HuH-7 (cell line): ENCODE measurements around the gene WDR64.

Experiments
- DNase-seq: peaks from one replicate; pipeline ENCODE4 v3.0.0; 2011; ENCODE audit warnings: low spot score

The WDR64 gene

GRCh38 chr1:241738284-241739078 is 86.4 kb downstream of the WDR64 start:
- DNase-seq, result no peak

- no peak for DNase-seq
Observed at GRCh38 chr1:241742084-241742483, 90.0 kb downstream of the WDR64 start.

DNA sequence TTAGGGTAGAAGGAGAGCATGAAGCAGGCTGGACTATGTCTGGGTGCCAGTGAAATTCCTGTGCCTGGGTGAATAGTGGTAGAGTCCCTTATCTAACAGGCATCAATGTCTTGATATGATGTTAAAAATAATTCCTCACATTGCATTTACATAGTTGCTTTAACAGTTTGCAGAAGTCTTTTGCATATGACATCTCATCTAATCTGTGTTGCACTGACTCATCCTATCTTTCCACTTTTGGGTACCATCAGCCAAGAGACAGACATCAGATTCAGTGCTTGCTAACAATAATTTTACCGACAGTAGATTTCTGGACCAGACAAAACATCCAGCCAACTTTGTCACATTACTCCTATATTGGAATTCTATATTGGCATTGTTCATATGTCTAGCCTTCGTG is 92.5 kb downstream of the WDR64 start:
- DNase-seq, result no peak

GRCh38 chr1:241747992-241748391 is 95.9 kb downstream of the WDR64 start:
- DNase-seq, result no peak

GRCh38 chr1:241749041-241749944 is 97.2 kb downstream of the WDR64 start:
- DNase-seq, result no peak

DNA sequence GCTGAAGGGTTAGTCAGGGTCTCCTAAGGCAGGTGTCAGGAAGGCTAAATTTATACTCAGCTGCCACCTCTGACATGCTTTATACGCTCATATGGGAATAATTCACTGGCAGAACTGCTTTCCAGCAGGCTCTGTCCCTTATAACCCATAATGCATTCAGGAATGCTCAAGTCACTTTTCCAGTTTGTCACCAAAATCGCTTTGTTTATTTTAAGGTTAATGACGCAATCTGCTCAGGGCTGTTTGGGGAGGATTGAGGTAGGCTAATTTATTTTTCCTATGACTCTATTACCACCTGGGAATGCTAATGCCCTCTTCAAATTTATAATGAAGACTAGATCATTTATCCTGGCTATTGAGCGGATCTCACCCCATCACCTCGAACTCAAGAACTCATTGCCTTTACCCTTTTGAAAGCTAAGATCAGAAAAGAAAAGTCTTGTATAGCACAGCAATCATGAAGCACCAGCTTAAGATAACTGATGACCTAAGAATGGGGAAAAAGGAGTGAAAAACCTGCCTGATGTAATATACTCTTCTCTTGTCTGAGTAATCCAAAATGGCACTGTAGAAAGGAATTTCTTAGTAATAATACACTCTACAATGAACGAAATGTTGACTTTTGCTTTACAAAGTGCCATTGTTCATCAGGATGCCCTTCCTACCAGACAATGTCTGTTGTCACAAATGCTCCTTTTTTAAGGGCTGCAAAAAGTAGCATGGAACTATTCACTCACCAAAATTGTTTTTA is 98.0 kb downstream of the WDR64 start:
- DNase-seq, result no peak

DNA sequence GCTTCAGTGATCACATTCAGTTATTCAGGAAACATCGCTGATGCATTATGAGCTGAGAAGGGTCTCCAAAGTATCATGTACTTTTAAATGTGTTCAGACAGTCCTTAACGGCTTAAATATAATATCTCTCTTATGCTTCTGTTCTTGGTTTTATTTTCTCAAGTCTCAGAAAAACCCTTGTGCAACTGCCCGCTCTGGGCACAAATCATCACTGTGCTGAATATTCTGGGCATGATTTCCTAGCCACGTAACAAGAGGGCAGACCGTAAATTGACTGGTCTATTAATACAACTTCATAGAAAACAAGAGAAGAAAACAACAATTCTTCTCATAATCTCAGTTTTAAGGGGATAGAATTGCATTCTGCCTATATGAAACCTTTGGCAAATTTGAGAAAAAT is 99.4 kb downstream of the WDR64 start:
- no peak for DNase-seq

DNA sequence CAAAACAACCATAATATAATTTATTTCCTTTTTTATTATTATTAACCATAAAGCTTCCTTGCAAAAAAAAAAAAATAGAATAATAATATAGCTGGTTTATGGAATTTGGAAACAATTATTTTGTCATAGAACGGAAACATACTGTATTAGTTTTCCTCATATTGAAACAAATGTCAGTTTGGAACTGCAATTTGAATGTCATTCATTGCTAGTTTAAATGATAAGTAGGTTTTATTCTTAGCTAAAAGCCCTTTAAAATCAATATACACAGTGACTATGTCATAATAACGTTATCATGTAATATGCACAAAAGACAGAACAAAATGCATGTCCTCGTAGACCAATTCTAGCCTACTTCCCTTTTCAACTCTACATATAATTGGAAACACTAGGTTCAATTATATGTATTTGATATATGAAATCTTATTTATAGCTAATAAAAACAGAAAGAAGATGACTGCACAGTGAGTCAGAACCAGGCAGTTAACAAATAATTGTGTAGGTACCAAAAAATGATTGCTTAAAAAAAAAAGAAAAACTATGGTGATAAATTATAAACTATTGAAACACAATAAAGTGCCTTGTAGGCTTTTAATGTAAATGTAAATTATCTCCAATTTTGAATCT is 110.7 kb downstream of the WDR64 start:
- no peak for DNase-seq

DNA sequence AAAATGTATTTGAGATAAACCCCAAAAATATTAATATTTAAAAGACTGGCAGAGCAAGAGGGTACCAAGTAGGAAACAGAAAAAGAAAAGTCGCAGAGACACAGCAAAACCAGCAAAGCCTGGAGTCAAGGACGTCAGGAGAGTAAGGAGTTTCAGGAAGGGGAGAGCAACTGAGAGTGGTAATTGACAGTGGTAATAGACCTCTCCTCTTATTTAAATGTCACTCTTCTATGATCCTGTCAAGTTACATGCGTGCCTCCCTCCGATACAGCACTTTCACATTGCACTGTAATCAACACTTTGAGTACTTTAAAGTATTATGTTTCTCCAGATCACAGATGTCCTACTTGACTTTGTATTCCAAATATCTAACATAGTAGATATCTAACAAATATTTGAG is 113.3 kb downstream of the WDR64 start:
- no peak for DNase-seq

- DNase-seq, result no peak
Observed at GRCh38 chr1:241767737-241768136, 115.7 kb downstream of the WDR64 start.

GRCh38 chr1:241770115-241770514 is 118.0 kb downstream of the WDR64 start:
- no peak for DNase-seq

- DNase-seq, result no peak
Observed at GRCh38 chr1:241771117-241771516, 119.0 kb downstream of the WDR64 start.

DNA sequence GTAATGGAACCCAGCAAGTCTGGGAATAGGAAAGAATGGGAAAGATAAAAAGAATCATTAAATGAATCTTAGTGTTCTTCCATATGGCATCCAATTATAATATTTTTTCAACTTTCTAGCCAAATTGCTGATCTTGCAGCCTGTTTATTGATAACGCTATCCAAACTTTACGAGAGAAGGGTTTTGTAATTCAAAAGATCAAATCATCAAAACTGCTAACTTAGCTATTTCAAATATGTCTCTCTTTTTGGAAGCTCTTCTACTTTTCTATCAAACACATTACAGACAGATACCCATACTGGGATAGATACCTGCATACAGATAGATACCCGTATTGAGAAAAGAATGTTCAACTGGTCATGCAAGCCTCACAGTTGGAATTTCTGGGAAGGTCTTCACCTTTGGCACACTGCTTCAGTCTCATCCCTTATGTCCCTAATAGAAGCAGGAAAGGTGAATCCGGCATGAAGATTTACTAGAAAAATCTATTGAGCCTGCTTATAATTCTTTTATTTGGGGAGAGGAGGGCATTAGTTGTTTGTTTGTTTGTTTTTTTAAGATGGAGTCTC is 120.9 kb downstream of the WDR64 start:
- DNase-seq, result no peak

DNA sequence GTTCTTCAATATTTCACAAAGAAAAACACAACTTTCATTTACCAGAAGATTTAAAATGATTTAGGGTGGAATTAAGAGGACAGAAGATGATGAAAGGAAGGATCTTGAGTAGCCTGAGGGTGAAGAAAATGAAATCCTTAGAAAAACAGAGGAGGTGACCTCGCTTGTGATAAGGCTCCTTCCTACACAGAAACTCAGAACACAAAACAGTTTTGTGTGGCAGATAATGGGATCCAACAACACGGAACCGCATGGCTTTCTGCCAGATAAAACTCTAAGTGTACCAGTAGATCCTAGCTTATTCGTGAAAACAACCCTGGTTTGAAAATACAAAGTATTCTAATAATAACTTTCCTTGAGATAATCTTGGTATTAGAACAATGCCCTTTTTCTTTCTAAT is 121.9 kb downstream of the WDR64 start:
- no peak for DNase-seq

DNA sequence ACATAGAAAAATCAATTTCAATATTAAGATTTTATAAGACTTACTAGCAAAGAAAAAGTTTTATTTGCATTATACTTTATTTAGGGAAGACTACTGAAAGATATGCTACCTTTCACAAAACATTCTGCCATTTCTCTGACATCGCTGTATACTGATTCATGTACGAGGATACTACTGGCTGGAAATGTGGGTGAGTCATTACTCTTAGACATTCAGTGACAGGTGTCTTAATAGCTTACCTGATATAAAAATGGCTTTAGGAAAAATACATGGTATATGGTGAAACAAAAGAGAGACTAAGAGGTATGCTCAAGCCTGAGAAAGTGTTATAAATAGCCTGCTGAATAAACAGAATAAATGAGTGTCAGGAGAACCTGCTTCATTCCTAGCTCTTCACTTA is 122.9 kb downstream of the WDR64 start:
- no peak for DNase-seq

- DNase-seq, result no peak
Observed at GRCh38 chr1:241776911-241777310, 124.8 kb downstream of the WDR64 start.

GRCh38 chr1:241778117-241778516 is 126.0 kb downstream of the WDR64 start:
- DNase-seq, result no peak

GRCh38 chr1:241779897-241780296 is 127.8 kb downstream of the WDR64 start:
- DNase-seq, result no peak

GRCh38 chr1:241782396-241782795 is 130.3 kb downstream of the WDR64 start:
- DNase-seq, result no peak

GRCh38 chr1:241787691-241788090 is 135.6 kb downstream of the WDR64 start:
- DNase-seq, result no peak

DNA sequence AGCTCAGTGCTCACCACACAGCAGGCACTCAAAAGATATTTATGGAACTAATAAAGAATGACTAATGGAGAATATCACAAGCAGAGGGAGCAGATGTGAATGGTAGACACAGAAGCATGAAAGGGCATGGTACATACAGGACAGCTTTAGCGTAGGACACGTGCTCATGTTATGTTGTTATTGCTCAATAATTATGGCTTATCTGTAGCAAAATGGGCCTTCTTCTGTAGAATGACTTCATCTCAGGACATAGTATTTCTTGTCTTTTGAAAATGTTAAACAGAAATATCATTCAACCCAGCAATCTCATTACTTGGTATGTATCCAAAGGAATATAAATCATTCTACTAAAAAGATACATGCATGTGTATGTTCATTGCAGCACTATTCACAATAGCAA is 137.0 kb downstream of the WDR64 start:
- DNase-seq, result no peak

DNA sequence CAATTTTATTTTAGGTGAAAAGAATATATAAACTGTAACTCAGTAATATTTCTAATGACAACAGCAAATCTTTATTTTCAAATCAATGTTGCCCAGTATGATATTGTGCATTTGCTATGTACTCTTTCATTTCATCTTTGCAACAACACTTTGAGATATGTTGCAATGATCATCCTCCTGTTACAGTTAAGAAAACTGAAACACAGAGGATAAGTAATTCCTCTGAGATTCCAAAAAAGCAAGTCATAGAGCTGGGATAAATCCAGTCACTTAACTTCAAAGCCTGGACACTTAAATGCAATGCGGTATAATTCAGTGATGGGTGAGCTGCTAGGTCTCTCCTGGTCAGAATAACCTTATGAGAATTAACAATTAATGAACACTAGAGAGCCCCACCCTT is 147.3 kb downstream of the WDR64 start:
- DNase-seq, result no peak
